Measurements from ENCODE around the gene INSC. TPM values are rescaled to one million over a fixed set of nuclear protein-coding genes. Genes with fewer than 3 reads are reported as not detected.

Gene INSC
- total and polyA plus RNA-seq, 12 donors = 0.19 to 0.76 (median 0.60) TPM; not detected in 4

GRCh38 chr11:15169815-15170551 lies 55.3 kb downstream of the INSC start:
- Histone ChIP-seq H3K27me3 (no peaks in the 10 kb centered on the region), H3K4me3 (no peak overlapping the region), H3K9me3 (no peaks in the 10 kb centered on the region), H3K36me3 (no peaks in the 10 kb centered on the region), H3K27ac (no peak overlapping the region), H3K4me1 (no peaks in the 10 kb centered on the region)
- intact Hi-C loops (cut with DNase I) = no loop called here
- DNase-seq (no peak), ATAC-seq (no peak)
- WGBS, 2 donors = 71 to 73% methylated on average over 4 of the region's 4 CpGs
- TF ChIP-seq CTCF (IDR thresholded peaks at IDR 0.05) = no peak

GRCh38 chr11:15170698-15171097 lies 56.0 kb downstream of the INSC start:
- no peaks in the 10 kb centered on the region for H3K4me1 ChIP-seq
- TF ChIP-seq CTCF (IDR thresholded peaks at IDR 0.05) = no peak
- peaks cover 0 to under 1% (median 0%) of the 10 kb centered on the region in 7 donors for H3K27me3 ChIP-seq
- DNase-seq (no peak), ATAC-seq (no peak)
- no peak overlapping the region for H3K27ac ChIP-seq
- H3K9me3 ChIP-seq = no peaks in the 10 kb centered on the region
- H3K36me3 ChIP-seq = no peaks in the 10 kb centered on the region
- intact Hi-C loops (cut with DNase I) = no loop called here
- H3K4me3 ChIP-seq = no peak overlapping the region
- WGBS, 2 donors = 80 to 83% methylated on average over 3 of the region's 3 CpGs

DNA sequence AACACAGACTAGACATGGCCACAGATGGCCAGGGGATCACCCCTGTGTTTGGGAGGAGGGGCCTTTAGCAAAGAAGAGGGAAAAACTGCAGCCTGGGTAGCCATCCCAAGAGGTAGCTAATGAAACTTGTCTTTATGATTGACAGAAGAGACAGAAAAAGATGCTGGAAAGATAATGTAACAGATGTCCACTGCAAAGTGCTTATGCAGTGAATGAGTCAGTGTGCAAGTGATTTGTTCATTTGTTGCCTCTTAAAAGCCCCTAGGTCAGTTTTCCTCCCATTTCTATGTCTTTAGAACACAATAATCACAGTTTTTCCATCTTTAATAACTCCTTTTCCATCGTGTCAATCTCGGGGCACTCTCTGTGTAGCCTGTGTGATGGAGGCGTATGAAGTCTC lies 57.2 kb downstream of the INSC start:
- Histone ChIP-seq H3K9me3 (no peaks in the 10 kb centered on the region), H3K27me3 (peaks cover 0 to 5% (median 0%) of the 10 kb centered on the region in 7 donors), H3K4me1 (no peaks in the 10 kb centered on the region), H3K4me3 (no peak overlapping the region), H3K36me3 (no peaks in the 10 kb centered on the region), H3K27ac (no peak overlapping the region)
- TF ChIP-seq CTCF (IDR thresholded peaks at IDR 0.05) = no peak
- WGBS, 2 donors = 82 to 85% methylated on average over 3 of the region's 3 CpGs
- ATAC-seq = no peak
- intact Hi-C loops (cut with DNase I) = no loop called here
- no peak for DNase-seq

- no peaks in the 10 kb centered on the region for H3K36me3 ChIP-seq
Measured at GRCh38 chr11:15175831-15176230, 61.1 kb downstream of the INSC start.

More at GRCh38 chr11:15175831-15176230, 61.1 kb downstream of the INSC start:
- TF ChIP-seq CTCF (IDR thresholded peaks at IDR 0.05) = no peak
- Histone ChIP-seq H3K27me3 (peaks cover 0 to 5% (median 0%) of the 10 kb centered on the region in 7 donors), H3K4me1 (no peaks in the 10 kb centered on the region), H3K27ac (no peak overlapping the region), H3K4me3 (no peak overlapping the region), H3K9me3 (no peaks in the 10 kb centered on the region)
- ATAC-seq = no peak
- WGBS, 2 donors = 75 to 78% methylated on average over 11 of the region's 11 CpGs
- intact Hi-C loops (cut with DNase I) = no loop called here
- DNase-seq = no peak

Data from heart right ventricle (tissue), 16 donors.